Hepatic stellate cell (primary cell): Measurements from ENCODE around the gene CAP2.
"Not testable (repeated sequence)": the region's sequence is repeated elsewhere in the genome, so short reads cannot be mapped to it uniquely, and the experiment has no call there.

ENCODE experiments used
- DNase-seq: peaks from one replicate; pipeline ENCODE4 v3.0.0; 2011; ENCODE audit warnings: low spot score

Gene CAP2

GRCh38 chr6:17397764-17398194 lies 4.4 kb downstream of the CAP2 start:
- no peak for DNase-seq

GRCh38 chr6:17405181-17405943 lies 12.0 kb downstream of the CAP2 start:
- not testable (repeated sequence) for DNase-seq

GRCh38 chr6:17405944-17406245 lies 12.5 kb downstream of the CAP2 start:
- no peak for DNase-seq

- DNase-seq, result no peak
Observed at GRCh38 chr6:17408081-17408480, 14.7 kb downstream of the CAP2 start.

GRCh38 chr6:17410281-17410680 lies 16.9 kb downstream of the CAP2 start:
- no peak for DNase-seq

- DNase-seq, result peak; percentile 69
Observed at GRCh38 chr6:17413313-17413750, 19.9 kb downstream of the CAP2 start.

GRCh38 chr6:17414395-17414794 lies 21.0 kb downstream of the CAP2 start:
- not testable (repeated sequence) for DNase-seq

- no peak for DNase-seq
Observed at GRCh38 chr6:17415321-17415720, 21.9 kb downstream of the CAP2 start.

GRCh38 chr6:17416806-17417205 lies 23.4 kb downstream of the CAP2 start:
- DNase-seq, result no peak

GRCh38 chr6:17417817-17418216 lies 24.4 kb downstream of the CAP2 start:
- DNase-seq, result peak; percentile 92

- DNase-seq, result peak; percentile 55
Observed at GRCh38 chr6:17418281-17419188, 25.1 kb downstream of the CAP2 start.

GRCh38 chr6:17419189-17419575 lies 25.8 kb downstream of the CAP2 start:
- no peak for DNase-seq

GRCh38 chr6:17420368-17420767 lies 27.0 kb downstream of the CAP2 start:
- no peak for DNase-seq

GRCh38 chr6:17421406-17421805 lies 28.0 kb downstream of the CAP2 start:
- no peak for DNase-seq

GRCh38 chr6:17423026-17423425 lies 29.6 kb downstream of the CAP2 start:
- DNase-seq, result no peak

- no peak for DNase-seq
Observed at GRCh38 chr6:17427062-17427461, 33.7 kb downstream of the CAP2 start.

- DNase-seq, result no peak
Observed at GRCh38 chr6:17427617-17428016, 34.2 kb downstream of the CAP2 start.

- not testable (repeated sequence) for DNase-seq
Observed at GRCh38 chr6:17428595-17429120, 35.3 kb downstream of the CAP2 start.

- no peak for DNase-seq
Observed at GRCh38 chr6:17429383-17430061, 36.1 kb downstream of the CAP2 start.

GRCh38 chr6:17431581-17431980 lies 38.2 kb downstream of the CAP2 start:
- DNase-seq, result peak; percentile 40

GRCh38 chr6:17432356-17432755 lies 39.0 kb downstream of the CAP2 start:
- DNase-seq, result no peak

GRCh38 chr6:17439243-17439993 lies 46.0 kb downstream of the CAP2 start:
- no peak for DNase-seq
